ENCODE data around the gene LRCOL1. TPM values are rescaled to one million over a fixed set of nuclear protein-coding genes. Genes with fewer than 3 reads are reported as not detected.

Gene LRCOL1
- total RNA-seq, 8 experiments from 2014 or later = 0.16 to 1.0 (median 0.45) TPM; not detected in 4

DNA sequence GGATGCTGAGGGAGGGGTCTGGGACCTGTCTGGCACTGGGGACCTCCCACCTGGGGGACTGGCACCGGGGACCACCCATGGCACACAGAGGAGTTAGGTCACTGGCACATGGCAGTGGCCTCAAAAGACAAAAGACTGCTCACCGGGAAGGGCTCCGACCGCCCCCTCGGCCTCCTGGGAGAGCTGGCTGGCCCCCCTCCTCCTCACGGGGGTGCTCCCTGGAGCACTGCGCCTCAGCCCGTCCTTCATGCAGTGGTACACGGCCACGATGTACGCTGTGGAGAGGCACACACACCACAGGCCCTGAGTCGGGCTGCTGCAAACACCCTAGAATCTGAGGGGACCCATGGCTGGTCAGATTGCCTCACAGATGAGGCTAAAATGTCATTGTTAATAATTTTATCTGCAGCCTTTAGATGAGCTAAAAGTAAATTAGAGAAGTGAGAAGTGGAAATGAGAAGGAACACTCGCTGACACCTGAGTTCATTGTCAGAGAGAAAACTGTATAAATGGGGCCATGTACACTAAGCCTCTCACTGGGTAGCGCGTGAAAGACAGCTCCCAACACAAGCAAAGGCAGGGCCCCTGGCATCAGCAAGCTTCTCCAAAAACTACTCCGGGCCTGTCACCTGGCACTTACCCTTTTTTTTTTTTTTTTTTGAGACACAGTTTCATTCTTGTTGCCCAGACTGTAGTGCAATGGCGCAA lies 22.3 kb upstream of the LRCOL1 start:
- WGBS, 10 experiments = 70 to 100% (median 95%) methylated on average over 2 to 11 of the region's 17 CpGs; no CpG with 5 or more reads in 1 of the 10 experiments
- H3K4me1 ChIP-seq (replicated peaks in 1 of 2) = no peaks in the 10 kb centered on the region
- in situ Hi-C loops (cut with MboI; ENCODE audit: low pct_unique_long_range_greater_than_20kb in 2 of 9, low sequenced_read_pairs in 9 of 9, unreplicated experiment in 9 of 9) = no loop called here
- H3K4me3 ChIP-seq = no peak overlapping the region
- H3K27ac ChIP-seq = no peak overlapping the region
- ATAC-seq (replicated peaks in 6 of 8) = no peak

DNA sequence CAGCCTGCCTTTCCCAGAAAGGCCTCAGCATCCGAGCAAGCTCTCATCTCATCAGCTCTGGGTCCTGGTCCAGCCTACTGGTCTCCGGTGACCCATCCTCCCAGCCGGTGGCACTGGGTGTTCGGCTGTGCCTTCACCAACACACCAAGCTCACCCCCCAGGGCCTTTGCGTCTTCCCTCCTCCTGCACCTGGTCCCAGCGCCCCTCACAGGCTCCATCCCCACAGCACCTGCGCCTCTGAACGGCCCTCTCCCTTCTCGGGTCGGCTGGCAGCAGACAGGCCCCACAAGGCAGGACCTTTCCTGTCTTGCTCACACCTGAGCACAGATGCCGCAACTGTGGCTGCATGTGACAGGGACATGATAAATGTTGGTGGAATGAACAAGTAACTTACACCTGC lies 21.3 kb upstream of the LRCOL1 start:
- H3K27ac ChIP-seq = no peak overlapping the region
- WGBS, 10 experiments = 83 to 98% (median 91%) methylated on average over 1 to 9 of the region's 11 CpGs; no CpG with 5 or more reads in 7 of the 10 experiments
- H3K4me1 ChIP-seq (replicated peaks in 1 of 2) = no peaks in the 10 kb centered on the region
- H3K4me3 ChIP-seq = no peak overlapping the region
- in situ Hi-C loops (cut with MboI; ENCODE audit: low pct_unique_long_range_greater_than_20kb in 2 of 9, low sequenced_read_pairs in 9 of 9, unreplicated experiment in 9 of 9) = no loop called here
- ATAC-seq (replicated peaks in 6 of 8) = no peak

DNA sequence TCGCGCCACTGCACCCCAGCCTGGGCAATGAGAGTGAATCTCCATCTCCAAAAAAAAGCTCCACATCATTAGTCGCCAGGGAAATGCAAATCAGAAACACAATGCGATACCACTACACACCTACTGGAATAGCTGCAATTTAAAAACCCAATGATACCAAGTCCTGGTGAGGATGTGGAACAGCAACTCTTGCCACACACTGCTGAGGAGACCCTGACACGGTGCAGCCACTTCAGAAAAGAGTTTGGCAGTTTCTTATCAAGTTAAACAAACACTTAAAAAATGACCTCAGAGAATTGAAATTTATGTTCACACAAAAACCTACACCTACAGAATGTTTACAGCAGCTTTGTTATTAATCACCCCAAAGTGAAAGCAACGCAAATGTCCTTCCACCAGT lies 20.3 kb upstream of the LRCOL1 start:
- WGBS, 10 experiments = 78 to 100% (median 93%) methylated on average over 1 to 4 of the region's 6 CpGs; no CpG with 5 or more reads in 2 of the 10 experiments
- Histone ChIP-seq H3K4me3 (no peak overlapping the region), H3K27ac (no peak overlapping the region), H3K4me1 (replicated peaks in 1 of 2) (no peaks in the 10 kb centered on the region)
- ATAC-seq (replicated peaks in 6 of 8) = no peak
- in situ Hi-C loops (cut with MboI; ENCODE audit: low pct_unique_long_range_greater_than_20kb in 2 of 9, low sequenced_read_pairs in 9 of 9, unreplicated experiment in 9 of 9) = no loop called here

DNA sequence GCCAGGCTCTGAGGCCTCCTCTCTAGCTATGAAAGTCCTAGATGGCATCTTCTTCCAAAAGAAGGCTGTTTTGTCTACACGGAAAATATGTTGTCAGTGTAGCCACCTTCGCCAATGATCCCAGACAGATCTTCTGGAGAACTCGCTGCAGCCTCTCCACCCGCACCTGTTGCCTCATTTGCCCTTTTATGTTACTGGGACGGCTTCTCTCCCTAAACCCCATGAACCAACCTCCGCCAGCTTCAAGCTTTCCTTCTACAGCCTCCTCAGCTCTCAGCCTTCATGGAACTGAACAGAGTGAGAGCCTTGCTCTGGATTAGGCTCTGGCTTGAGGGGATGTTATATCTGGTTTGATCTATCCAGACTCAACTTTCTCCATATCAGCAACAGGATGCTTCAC lies 18.9 kb upstream of the LRCOL1 start:
- in situ Hi-C loops (cut with MboI; ENCODE audit: low pct_unique_long_range_greater_than_20kb in 2 of 9, low sequenced_read_pairs in 9 of 9, unreplicated experiment in 9 of 9) = no loop called here
- H3K27ac ChIP-seq = no peak overlapping the region
- no peak for ATAC-seq (replicated peaks in 6 of 8)
- no peak overlapping the region for H3K4me3 ChIP-seq
- no peaks in the 10 kb centered on the region for H3K4me1 ChIP-seq (replicated peaks in 1 of 2)
- 69 to 100% (median 100%) methylated on average over 1 to 6 of the region's 6 CpGs; no CpG with 5 or more reads in 3 of the 10 experiments for WGBS, 10 experiments

DNA sequence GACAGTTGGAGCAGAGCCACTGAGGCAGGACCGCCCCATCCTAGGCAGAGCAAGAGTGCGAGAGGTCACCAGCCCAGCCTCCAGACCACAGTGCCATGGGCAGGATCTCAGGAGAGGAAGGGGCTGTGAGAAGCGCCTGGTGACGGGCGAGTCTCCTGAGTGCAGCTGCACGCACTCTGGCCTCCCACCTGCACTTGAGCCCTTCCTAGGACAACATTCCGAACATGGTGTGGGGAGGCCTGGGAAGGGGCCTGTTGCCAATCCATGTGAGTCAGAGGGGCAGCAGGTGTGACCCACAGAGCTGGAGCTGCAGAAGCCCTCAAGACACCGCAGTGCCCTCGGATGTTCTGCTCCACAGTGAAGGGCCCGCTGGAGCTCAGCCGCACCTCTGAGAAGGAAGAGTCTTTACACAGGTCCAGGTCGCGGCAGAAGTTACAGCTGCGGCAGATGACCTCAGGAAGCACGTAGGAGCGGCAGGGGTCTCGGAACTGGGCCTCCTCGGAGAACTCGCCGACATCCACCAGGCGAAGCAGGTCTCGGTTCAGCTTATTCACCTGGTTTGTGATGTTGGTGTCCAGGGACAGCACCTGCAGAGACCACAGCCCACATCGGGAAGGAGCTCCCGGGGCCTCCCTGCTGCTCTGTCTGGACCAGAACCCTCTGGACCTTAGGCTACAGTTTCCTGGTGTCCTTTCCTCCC lies 15.5 kb upstream of the LRCOL1 start:
- WGBS, 10 experiments = 90 to 100% (median 97%) methylated on average over 4 to 11 of the region's 24 CpGs; no CpG with 5 or more reads in 4 of the 10 experiments
- Histone ChIP-seq H3K27ac (no peak overlapping the region), H3K4me3 (no peak overlapping the region), H3K4me1 (replicated peaks in 1 of 2) (peaks cover 7 to 12% of the 10 kb centered on the region in 2 donors)
- ATAC-seq (replicated peaks in 6 of 8) = no peak
- in situ Hi-C loops (cut with MboI; ENCODE audit: low pct_unique_long_range_greater_than_20kb in 2 of 9, low sequenced_read_pairs in 9 of 9, unreplicated experiment in 9 of 9) = no loop called here

DNA sequence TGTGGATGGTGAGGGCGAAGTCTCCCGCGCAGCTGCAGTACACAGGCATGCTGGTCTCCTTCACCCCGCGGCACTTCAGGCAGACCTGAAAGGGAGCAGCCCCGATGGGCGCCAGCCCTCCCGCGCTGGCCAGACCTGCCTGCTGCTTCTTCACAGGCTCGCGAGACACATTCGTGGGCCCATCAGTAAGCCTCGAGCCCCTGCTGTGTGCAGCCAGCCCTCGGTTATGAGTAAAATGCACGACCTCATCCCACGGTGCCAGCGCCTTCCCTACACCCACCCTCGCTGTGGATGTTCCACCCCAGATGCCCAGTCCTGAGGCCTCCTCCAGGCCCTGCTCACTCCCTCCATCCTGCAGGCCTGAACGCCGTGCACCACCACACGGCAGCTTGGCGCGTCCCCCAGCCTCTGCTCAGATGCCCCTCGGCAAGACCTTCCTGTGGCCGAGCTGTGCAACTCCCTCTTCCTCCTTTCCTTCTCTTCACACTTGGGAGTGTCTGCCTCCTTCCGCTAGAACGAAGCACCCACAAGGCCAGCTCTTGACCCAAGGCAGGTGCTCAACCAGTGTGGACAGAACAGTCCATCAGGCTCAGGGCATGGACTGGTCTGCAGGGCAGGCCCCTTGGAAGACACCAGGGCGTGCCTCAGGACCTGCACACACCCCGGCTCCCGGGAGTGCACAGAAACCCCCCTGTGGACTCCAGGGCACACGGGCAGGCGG lies 14.7 kb upstream of the LRCOL1 start:
- H3K27ac ChIP-seq = no peak overlapping the region
- in situ Hi-C loops (cut with MboI; ENCODE audit: low pct_unique_long_range_greater_than_20kb in 2 of 9, low sequenced_read_pairs in 9 of 9, unreplicated experiment in 9 of 9) = loop anchor here in 3 of 9 experiments (25.0 kb wide), 2 partner anchors 213 to 463 kb away; no protein-coding TSS in a partner anchor
- no peak overlapping the region for H3K4me3 ChIP-seq
- no peak for ATAC-seq (replicated peaks in 6 of 8)
- peaks cover 7 to 12% of the 10 kb centered on the region in 2 donors for H3K4me1 ChIP-seq (replicated peaks in 1 of 2)
- WGBS, 10 experiments = 63 to 100% (median 84%) methylated on average over 2 to 13 of the region's 32 CpGs; no CpG with 5 or more reads in 5 of the 10 experiments

DNA sequence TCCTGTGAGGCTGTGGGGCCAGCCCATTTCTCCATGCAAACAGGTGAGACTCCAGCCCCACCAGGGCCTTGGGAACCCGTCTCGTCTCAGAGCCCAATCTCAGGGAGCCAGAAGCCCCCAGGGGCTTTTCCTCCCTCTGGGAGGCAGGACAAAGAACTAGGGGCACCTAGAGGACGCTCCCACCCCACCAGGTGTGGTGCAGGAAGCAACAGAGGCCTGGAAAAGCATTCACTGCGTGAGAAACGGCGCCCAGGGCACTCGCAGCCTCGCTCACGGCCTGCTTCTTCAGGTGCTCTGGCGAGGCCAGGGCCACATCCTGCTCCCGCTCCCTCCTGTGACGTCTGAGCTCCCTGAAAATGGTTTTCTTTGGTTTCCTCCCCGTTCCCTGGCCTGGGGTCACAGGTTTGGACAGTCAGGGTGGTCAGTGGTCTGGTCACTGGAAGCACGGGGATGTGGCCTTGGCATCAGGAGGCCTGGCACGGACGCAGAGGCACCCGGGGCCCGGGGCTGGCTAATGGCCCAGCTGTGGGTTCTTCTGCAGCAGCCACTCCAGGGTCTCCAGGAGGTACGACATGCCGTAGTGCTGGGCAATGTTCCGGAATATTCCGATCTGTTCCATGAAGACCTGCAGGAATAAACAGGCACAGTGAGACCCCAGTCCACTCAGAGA lies 13.9 kb upstream of the LRCOL1 start:
- in situ Hi-C loops (cut with MboI; ENCODE audit: low pct_unique_long_range_greater_than_20kb in 2 of 9, low sequenced_read_pairs in 9 of 9, unreplicated experiment in 9 of 9) = loop anchor here in 3 of 9 experiments (25.0 kb wide), 2 partner anchors 212 to 462 kb away; no protein-coding TSS in a partner anchor

DNA sequence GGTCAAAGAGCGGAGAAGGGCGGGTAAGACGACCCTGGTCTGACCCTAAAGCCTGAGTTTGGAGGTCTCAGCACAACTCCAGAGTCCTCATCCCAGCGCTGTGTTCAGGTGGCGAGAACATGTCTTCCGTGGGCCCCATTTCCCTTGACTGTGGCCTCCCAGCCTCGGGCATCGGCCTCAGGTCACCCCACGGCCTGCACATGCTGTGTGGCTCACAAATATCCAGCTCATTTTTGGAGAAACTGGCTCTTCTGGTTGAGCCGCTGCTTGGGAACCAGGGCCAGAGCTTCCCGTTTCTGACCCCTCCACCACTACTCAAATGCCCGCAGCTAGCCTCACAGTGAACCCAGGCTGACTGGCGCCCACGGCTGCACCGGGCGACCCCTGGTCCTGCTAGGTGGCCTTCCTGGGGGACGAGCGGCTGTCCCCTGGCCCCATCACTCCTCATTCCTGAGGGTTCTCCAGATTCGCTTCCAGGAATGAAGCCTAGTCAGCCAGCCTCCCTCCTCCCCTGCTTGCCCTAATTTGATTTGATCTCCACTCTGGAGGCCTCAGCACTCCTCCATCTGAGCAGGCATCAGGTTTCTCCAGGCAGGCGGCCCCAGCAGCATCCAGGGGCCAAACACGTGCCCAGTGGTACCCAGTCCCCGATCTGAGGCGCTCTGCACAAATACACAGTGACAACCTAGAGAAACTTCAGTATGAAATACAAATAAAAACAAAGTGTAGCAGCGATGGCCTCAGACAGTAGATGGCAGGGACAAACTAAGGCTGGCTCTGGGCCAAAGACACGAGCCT lies 12.9 kb upstream of the LRCOL1 start:
- WGBS, 10 experiments = 59 to 92% (median 73%) methylated on average over 1 to 13 of the region's 25 CpGs; no CpG with 5 or more reads in 4 of the 10 experiments
- ATAC-seq (replicated peaks in 6 of 8) = no peak
- Histone ChIP-seq H3K4me3 (no peak overlapping the region), H3K4me1 (replicated peaks in 1 of 2) (peaks cover 7 to 14% of the 10 kb centered on the region in 2 donors), H3K27ac (peak overlapping the region in 1 of 2 donors; percentile 19)
- in situ Hi-C loops (cut with MboI; ENCODE audit: low pct_unique_long_range_greater_than_20kb in 2 of 9, low sequenced_read_pairs in 9 of 9, unreplicated experiment in 9 of 9) = loop anchor here in 3 of 9 experiments (25.0 kb wide), 2 partner anchors 211 to 461 kb away; no protein-coding TSS in a partner anchor

More for the DNA sequence above, 13.9 kb upstream of the LRCOL1 start:
- ATAC-seq (replicated peaks in 6 of 8) = no peak
- 80 to 100% (median 95%) methylated on average over 1 to 15 of the region's 22 CpGs; no CpG with 5 or more reads in 4 of the 10 experiments for WGBS, 10 experiments
- Histone ChIP-seq H3K4me3 (no peak overlapping the region), H3K27ac (no peak overlapping the region), H3K4me1 (replicated peaks in 1 of 2) (peaks cover 7 to 12% of the 10 kb centered on the region in 2 donors)

DNA sequence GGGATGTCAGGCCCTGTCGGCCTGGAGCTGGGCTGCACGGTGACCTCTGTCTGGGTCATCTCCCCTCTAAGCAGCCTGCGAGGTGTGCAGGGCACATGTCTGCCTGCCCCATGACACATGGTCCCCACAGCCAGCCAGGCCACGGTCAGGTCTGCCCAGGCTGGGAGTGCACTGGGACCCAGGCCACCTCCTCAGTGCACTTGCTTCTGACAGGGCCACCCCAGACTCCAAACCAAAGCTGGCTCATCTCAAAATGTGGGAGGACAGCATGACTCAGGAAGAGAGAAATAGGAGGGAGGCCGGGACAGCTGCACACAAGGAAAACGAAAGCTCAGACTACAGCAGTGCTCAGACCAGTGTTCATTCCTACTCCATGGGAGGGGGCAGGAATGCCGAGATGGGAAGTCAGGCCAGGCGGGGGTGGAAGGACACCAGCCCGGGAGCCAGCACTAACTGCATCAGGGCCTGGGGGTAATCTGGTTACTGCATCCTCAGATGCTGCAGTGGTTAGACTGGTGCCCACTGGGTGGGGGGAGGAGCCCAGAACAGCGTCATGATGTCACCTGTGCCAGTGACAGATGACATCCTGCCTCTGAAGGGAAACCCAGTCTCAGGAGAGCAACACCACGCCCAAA lies 12.2 kb upstream of the LRCOL1 start:
- in situ Hi-C loops (cut with MboI; ENCODE audit: low pct_unique_long_range_greater_than_20kb in 2 of 9, low sequenced_read_pairs in 9 of 9, unreplicated experiment in 9 of 9) = loop anchor here in 3 of 9 experiments (25.0 kb wide), 2 partner anchors 210 to 460 kb away; no protein-coding TSS in a partner anchor
- peaks cover 7 to 15% of the 10 kb centered on the region in 2 donors for H3K4me1 ChIP-seq (replicated peaks in 1 of 2)
- peak; percentile 4 to 87 (median 68) for ATAC-seq (replicated peaks in 6 of 8)

DNA sequence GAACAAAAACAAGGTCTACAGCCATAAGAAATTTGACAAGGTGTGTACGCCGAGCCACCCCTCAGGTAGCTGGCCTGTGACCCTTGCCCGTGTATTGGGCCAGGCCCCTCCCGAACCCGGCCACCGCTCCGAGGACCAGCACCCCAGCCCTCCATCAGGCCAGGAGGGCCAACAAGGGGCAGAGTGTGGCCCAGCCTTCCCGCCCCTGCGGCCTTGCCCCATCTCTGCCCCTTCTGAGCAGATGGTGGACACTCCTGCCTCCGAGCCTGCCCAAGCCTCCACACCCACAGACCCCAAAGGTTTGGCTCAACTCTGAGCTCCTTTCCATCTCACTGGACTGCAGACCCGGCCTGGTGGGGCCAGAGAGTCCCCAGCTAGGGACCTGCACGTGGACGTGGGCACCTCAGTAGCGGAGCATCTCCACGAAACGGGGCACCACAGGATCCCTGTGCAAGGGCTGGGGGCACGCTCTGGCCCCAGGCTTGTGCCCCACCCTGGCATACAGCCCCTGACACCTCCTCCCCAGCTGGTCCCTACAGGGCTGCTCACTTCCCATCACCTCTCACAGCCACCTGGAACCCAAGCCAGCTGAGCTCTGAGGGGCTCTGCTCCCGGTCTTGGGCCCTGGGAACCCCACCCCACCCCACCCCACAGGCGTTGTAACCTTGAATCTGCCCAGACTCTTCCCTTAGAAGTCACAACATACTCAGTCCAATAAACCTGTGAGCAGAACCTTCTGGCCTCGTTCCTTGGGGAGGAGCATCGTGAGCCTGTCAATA lies 11.5 kb upstream of the LRCOL1 start:
- ATAC-seq (replicated peaks in 6 of 8) = no peak
- in situ Hi-C loops (cut with MboI; ENCODE audit: low pct_unique_long_range_greater_than_20kb in 2 of 9, low sequenced_read_pairs in 9 of 9, unreplicated experiment in 9 of 9) = loop anchor here in 3 of 9 experiments (25.0 kb wide), 2 partner anchors 210 to 460 kb away; no protein-coding TSS in a partner anchor
- Histone ChIP-seq H3K4me3 (no peak overlapping the region), H3K27ac (no peak overlapping the region), H3K4me1 (replicated peaks in 1 of 2) (peaks cover 7 to 15% of the 10 kb centered on the region in 2 donors)
- WGBS, 10 experiments = 32 to 100% (median 80%) methylated on average over 1 to 8 of the region's 21 CpGs; no CpG with 5 or more reads in 5 of the 10 experiments

More for the DNA sequence above, 12.2 kb upstream of the LRCOL1 start:
- no peak overlapping the region for H3K4me3 ChIP-seq
- no peak overlapping the region for H3K27ac ChIP-seq
- 0 to 100% (median 36%) methylated on average over 1 to 3 of the region's 11 CpGs; no CpG with 5 or more reads in 4 of the 10 experiments for WGBS, 10 experiments
